Endothelial cell of umbilical vein (primary cell): ENCODE results near the gene LIPH.

Source experiments
- EZH2 ChIP-seq: IDR thresholded peaks from 2 replicates; pipeline ENCODE4 v1.6.1; 2012; ENCODE audit warnings: borderline replicate concordance, low read depth, mild to moderate bottlenecking, moderate library complexity, low read length, inconsistent platforms; ENCODE audit not compliant: severe bottlenecking
- JUN ChIP-seq: IDR thresholded peaks from 2 replicates; pipeline ENCODE4 v1.6.1; 2011; ENCODE audit warnings: borderline replicate concordance, low read depth; ENCODE audit not compliant: insufficient read length, insufficient read depth
- MYC ChIP-seq: IDR thresholded peaks from one replicate; pipeline ENCODE4 v1.6.1; 2011; ENCODE audit warnings: mild to moderate bottlenecking, low read depth, low read length
- POLR2A ChIP-seq: IDR thresholded peaks from 2 replicates; pipeline ENCODE4 v1.6.1; 2012; ENCODE audit warnings: low read depth, mild to moderate bottlenecking, control low read depth, low read length
- POLR2AphosphoS5 ChIP-seq: IDR thresholded peaks from 2 replicates; pipeline ENCODE4 v1.6.1; 2012; ENCODE audit warnings: low read depth, mild to moderate bottlenecking, control low read depth, low read length, moderate library complexity; ENCODE audit not compliant: insufficient read depth
- TF ChIP-seq, protein P1 (sequence below), 2 donors: IDR thresholded peaks; 1 replicate in 1 of 2; 2 replicates in 1 of 2; pipeline ENCODE4 v1.5.1; 2011; ENCODE audit warnings: low read length in 2 of 2, mild to moderate bottlenecking in 2 of 2, moderate library complexity in 2 of 2, control low read depth in 1 of 2, inconsistent platforms in 1 of 2, low read depth in 1 of 2; ENCODE audit not compliant: insufficient read depth in 1 of 2; ENCODE audit errors: extremely low read depth in 1 of 2
- TF ChIP-seq, protein P2 (sequence below): IDR thresholded peaks from 2 replicates; pipeline ENCODE4 v1.6.1; 2011; ENCODE audit not compliant: insufficient read depth, insufficient read length

DNA sequence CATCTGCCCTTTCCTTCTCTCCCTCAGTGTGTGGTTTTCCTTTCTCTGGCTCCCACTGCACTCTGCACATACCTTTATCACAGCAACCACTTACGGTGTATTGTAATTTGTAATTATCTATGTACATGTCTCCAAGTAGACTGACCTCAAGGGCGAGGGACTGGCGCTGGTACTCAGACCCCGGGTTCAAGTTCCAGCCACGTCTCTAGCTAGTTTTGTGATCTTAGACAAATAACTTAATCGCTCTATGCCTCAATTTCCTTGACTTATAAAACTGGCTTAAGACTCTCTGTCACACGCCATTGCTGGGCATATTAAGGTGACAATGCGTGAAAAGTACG is 33.1 kb upstream of the LIPH start:
- TF ChIP-seq POLR2AphosphoS5 (no peak), EZH2 (no peak), MYC (no peak), POLR2A (no peak), JUN (no peak)
- TF ChIP-seq, protein P1, sequence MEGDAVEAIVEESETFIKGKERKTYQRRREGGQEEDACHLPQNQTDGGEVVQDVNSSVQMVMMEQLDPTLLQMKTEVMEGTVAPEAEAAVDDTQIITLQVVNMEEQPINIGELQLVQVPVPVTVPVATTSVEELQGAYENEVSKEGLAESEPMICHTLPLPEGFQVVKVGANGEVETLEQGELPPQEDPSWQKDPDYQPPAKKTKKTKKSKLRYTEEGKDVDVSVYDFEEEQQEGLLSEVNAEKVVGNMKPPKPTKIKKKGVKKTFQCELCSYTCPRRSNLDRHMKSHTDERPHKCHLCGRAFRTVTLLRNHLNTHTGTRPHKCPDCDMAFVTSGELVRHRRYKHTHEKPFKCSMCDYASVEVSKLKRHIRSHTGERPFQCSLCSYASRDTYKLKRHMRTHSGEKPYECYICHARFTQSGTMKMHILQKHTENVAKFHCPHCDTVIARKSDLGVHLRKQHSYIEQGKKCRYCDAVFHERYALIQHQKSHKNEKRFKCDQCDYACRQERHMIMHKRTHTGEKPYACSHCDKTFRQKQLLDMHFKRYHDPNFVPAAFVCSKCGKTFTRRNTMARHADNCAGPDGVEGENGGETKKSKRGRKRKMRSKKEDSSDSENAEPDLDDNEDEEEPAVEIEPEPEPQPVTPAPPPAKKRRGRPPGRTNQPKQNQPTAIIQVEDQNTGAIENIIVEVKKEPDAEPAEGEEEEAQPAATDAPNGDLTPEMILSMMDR (IDR thresholded peaks at IDR 0.05; ENCODE audit: extremely low read depth in 1 of 2, insufficient read depth in 1 of 2, low read depth in 1 of 2, low read length in 2 of 2) = no peak
- TF ChIP-seq, protein P2, sequence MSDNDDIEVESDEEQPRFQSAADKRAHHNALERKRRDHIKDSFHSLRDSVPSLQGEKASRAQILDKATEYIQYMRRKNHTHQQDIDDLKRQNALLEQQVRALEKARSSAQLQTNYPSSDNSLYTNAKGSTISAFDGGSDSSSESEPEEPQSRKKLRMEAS = no peak
